SK-N-MC (cell line): Measurements from ENCODE around the gene NIT1.
"Not testable (repeated sequence)": the region's sequence is repeated elsewhere in the genome, so short reads cannot be mapped to it uniquely, and the experiment has no call there.

ENCODE experiments used
- DNase-seq: peaks from one replicate; pipeline ENCODE4 v3.0.0-alpha.2; 2011; ENCODE audit warnings: low read depth, low spot score
- H3K27ac ChIP-seq: fragments of 200-600 bp; sonication (generic); 2 replicates; pipeline ENCODE4 v1.5.1; 2016; ENCODE audit warnings: mixed run types
- H3K36me3 ChIP-seq: fragments of 200-600 bp; sonication (generic); 2 replicates; pipeline ENCODE4 v1.6.1; 2017; ENCODE audit warnings: antibody characterized with exemption, low read length, mixed read lengths; ENCODE audit not compliant: insufficient read depth
- H3K4me3 ChIP-seq: fragments of 200-600 bp; sonication (generic); 2 replicates; pipeline ENCODE4 v1.5.1; 2016
- H3K9ac ChIP-seq: fragments of 200-600 bp; sonication (generic); 2 replicates; pipeline ENCODE4 v1.8.0; 2017; ENCODE audit warnings: mixed run types, mixed read lengths; ENCODE audit not compliant: insufficient read length
- H3K9me3 ChIP-seq: fragments of 200-600 bp; sonication (generic); 2 replicates; pipeline ENCODE4 v1.6.1; 2017; ENCODE audit warnings: low read depth, mild to moderate bottlenecking, antibody characterized with exemption, low read length, moderate library complexity, mixed read lengths
- EZH2 ChIP-seq: fragments of 200-600 bp; sonication (generic); IDR thresholded peaks from one replicate; pipeline ENCODE4 v1.6.1; 2017; ENCODE audit warnings: antibody characterized with exemption
- FOXP2 ChIP-seq: optimal IDR thresholded peaks from 2 replicates; pipeline ENCODE3; 2011; ENCODE audit warnings: mild to moderate bottlenecking, moderate library complexity; ENCODE audit not compliant: insufficient read depth; ENCODE audit errors: extremely low read length, control extremely low read depth
- POLR2AphosphoS5 ChIP-seq: IDR thresholded peaks from 2 replicates; pipeline ENCODE4 v1.6.1; 2012; ENCODE audit warnings: mild to moderate bottlenecking, low read depth, low read length, borderline replicate concordance

NIT1 gene

DNA sequence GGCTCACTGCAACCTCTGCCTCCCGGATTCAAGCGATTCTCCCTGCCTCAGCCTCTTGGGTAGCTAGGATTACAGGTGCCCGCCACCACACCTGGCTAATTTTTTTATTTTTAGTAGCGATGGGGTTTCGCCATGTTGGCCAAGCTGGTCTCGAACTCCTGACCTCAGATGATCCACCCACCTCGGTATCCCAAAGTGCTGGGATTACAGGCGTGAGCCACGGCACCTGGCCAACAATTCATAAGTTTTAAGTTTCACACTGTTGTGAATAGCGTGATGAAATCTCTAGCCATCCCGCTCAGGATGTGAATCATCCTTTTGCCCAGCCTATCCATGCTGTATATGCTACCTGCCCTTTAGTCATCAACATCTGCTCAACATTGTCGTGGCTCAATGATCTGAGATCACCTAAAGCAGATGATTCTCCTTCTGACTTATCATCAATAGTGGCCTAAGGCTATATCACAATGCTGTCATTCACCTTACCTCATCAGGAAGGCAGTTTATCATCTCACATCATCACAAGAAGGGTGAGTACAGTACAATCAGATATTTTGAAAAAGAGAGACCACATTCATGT is 2.7 kb upstream of the NIT1 start:
- Histone ChIP-seq H3K9me3 (no peaks in the 10 kb centered on the region), H3K4me3 (no peak overlapping the region), H3K36me3 (peaks cover 26% of the 10 kb centered on the region), H3K27ac (no peak overlapping the region), H3K9ac (no peak overlapping the region)
- no peak for DNase-seq
- TF ChIP-seq FOXP2 = no peak
- no peak for TF ChIP-seq POLR2AphosphoS5
- no peak for TF ChIP-seq EZH2

DNA sequence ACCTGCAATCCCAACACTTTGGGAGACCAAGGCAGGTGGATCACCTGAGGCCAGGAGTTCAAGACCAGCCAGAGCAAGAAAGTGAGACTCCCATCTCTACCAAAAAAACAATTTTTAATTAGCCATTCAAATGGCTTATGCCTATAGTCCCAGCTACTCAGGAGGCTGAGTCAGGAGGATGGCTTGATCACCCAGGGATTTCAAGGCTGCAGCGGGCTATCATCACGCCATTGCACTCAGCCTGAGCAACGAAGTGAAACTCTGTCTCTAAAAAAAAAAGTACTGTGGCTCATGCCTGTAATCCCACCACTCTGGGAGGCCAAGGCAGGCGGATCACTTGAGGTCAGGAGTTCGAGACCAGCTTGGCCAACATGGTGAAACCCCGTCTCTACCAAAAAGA is 1.9 kb upstream of the NIT1 start:
- not testable (repeated sequence) for H3K9ac ChIP-seq, DNase-seq, H3K4me3 ChIP-seq, H3K27ac ChIP-seq, H3K9me3 ChIP-seq
- peaks cover 33% of the 10 kb centered on the region for H3K36me3 ChIP-seq

DNA sequence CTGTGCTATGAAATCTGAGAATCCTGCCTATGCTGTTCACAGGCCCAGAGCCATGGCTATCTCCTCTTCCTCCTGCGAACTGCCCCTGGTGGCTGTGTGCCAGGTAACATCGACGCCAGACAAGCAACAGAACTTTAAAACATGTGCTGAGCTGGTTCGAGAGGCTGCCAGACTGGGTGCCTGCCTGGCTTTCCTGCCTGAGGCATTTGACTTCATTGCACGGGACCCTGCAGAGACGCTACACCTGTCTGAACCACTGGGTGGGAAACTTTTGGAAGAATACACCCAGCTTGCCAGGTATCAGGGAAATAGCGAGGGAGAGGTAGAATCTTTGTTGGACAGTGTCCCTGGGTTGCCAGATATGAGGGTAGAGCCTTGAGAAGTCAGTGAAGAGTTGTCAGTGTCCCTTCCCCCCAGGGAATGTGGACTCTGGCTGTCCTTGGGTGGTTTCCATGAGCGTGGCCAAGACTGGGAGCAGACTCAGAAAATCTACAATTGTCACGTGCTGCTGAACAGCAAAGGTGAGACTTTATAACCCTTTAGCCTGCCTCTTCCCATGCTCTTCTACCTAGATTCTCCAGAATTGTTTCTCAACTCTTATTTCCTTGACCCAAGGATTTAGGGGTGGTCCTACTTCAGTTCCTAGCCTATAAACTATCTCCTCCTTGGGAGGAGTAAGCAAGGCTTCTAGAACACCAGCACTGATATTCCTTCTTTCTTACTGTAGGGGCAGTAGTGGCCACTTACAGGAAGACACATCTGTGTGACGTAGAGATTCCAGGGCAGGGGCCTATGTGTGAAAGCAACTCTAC is 1.4 kb downstream of the NIT1 start:
- peak overlapping the region; percentile 90 for H3K9ac ChIP-seq
- TF ChIP-seq EZH2 (no peak), POLR2AphosphoS5 (peak; percentile 5; the same call in 1 of the 2 replicates)
- H3K9me3 ChIP-seq = no peaks in the 10 kb centered on the region
- H3K27ac ChIP-seq = 0 out of 2 replicates have a peak overlapping the region, but pooled peaks have one; percentile 9
- peak overlapping the region; percentile 94 for H3K4me3 ChIP-seq
- H3K36me3 ChIP-seq = peaks cover 55% of the 10 kb centered on the region
- no peak for DNase-seq

DNA sequence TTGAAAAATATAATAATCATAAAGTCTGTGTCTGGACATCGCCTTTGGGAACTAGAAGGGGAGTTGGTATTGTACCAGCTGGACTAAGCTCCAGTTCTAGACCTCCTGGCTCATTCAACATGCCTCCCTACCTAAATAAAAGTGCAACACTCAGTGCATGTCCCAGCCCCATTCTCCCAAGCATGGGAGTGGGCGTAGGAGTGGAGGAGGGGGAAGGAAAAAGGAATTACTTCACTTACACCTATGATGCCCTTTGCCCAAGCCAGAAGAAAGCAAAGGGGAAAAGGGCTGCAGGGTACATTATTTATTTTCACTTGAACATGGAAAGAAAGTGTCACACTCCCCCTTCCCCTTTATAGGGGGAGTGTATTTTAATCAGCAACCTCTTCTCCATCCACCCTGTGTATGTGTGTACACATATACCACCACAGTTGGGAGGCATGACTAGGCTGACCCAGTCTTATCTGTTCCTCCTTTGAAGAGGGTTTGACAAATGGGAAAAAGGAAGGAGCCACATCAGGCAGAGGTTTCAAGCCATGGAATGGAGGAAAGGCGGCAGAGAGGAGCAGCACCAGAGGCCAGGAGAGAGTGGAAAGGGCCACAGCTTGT is 3.2 kb downstream of the NIT1 start:
- H3K27ac ChIP-seq = no peak overlapping the region

DNA sequence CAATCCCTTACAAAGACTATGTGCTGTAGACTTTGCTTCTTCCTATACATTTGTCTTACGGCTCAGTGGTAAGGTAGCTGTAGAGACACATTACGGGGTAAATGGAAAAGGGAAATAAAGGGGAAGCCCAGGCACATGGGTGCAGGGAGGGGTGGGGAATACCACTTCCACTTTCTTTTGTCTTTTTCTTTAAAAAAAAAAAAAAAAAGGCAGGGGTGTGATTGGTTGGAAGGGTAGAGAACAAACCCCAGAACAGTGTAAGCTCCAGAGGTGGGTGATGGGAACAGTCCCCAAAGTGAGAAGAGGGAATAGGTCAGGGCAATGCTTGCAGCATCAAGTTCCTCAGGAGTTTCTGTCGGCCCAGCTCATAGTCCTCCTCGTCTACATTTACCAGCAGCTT is 3.9 kb downstream of the NIT1 start:
- Histone ChIP-seq H3K27ac (no peak overlapping the region), H3K36me3 (peaks cover 67% of the 10 kb centered on the region), H3K9me3 (no peaks in the 10 kb centered on the region), H3K9ac (no peak overlapping the region), H3K4me3 (no peak overlapping the region)
- no peak for TF ChIP-seq POLR2AphosphoS5
- no peak for TF ChIP-seq FOXP2
- TF ChIP-seq EZH2 = no peak
- no peak for DNase-seq

More for the DNA sequence above, 3.2 kb downstream of the NIT1 start:
- Histone ChIP-seq H3K4me3 (no peak overlapping the region), H3K9ac (no peak overlapping the region), H3K9me3 (no peaks in the 10 kb centered on the region), H3K36me3 (peaks cover 63% of the 10 kb centered on the region)
- TF ChIP-seq FOXP2 (no peak), POLR2AphosphoS5 (no peak), EZH2 (no peak)
- no peak for DNase-seq

DNA sequence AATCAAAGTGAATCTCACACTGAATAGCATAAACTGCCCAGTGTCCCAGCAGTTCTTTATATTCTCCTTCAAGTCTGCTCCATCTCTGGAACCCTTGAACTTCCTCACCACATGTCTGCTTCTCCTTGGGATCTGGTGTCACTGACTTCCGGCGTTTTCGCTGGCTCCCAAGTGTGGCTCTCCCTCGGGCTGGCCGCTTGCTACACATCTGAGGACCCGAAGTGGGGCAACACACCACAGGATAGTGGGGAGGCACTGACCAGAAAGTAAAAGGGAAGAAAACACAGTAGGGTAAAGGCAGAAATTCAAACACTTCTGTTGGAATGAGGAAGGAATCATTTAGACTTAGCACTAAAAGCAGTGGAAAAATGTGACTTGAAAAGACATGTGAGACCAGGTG is 5.1 kb downstream of the NIT1 start:
- no peak for TF ChIP-seq EZH2
- TF ChIP-seq POLR2AphosphoS5 = no peak
- TF ChIP-seq FOXP2 = no peak
- Histone ChIP-seq H3K36me3 (peaks cover 79% of the 10 kb centered on the region), H3K27ac (no peak overlapping the region), H3K4me3 (no peak overlapping the region), H3K9ac (no peak overlapping the region), H3K9me3 (no peaks in the 10 kb centered on the region)
- DNase-seq = no peak

DNA sequence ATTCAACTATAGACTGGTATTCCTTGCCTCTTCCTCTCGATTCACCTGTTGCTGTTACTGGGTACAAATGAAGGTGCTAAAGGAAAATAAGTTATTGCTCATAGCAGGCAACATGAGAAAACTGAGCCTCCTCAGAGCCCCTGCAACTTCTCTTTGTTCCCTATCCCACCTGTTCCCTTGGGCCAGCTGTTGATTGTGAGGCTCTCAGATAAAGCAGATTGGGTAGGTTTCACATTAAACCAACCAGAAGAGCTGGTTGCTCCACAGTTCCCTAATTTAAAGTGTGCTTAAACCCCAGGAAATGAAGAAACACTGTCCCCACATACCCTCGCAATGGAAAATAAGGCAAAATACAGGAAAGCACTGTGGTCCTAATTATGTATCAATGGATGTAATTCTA is 9.7 kb downstream of the NIT1 start:
- no peak overlapping the region for H3K27ac ChIP-seq
- no peaks in the 10 kb centered on the region for H3K9me3 ChIP-seq
- no peak overlapping the region for H3K9ac ChIP-seq
- H3K4me3 ChIP-seq = no peak overlapping the region
- no peak for DNase-seq
- no peak for TF ChIP-seq FOXP2
- TF ChIP-seq EZH2 = no peak
- no peak for TF ChIP-seq POLR2AphosphoS5
- peaks cover 65% of the 10 kb centered on the region for H3K36me3 ChIP-seq

DNA sequence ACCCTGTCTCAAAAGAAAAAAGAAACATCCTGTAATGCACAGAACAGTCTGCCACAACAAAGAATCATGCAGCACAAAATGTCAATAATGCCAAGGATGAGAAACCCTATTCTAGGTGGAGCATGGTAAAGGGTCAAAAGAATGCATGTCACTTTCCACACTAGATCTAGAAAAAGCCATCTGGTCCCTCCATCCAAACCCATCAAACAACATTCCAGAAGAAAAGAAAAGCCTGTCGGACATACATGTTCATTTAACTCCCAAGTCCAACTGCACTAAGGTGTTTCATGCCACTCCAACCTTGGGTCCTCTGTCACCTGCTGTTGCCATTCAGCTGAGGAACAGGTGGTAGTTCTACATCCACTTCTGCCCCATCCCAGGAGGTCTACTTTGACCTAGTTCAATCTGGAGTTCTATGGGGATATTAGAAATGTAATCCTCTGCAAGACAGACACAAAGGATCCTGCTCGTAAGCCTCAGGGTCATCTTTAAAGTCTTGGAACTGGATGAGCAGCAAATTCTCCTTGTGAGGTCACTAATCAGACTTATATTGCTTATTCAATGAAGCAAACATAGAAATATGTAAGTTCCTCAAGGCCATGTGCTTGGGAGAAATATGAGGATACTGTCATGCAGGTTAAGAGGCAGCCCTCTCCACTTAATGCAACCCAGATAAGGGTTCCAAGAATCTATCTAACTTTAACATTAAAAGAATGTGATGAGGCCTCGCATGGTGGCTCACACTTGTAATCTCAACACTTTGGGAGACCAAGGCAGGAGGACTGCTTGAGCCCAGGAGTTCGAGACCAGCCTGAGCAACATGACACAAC is 10.9 kb downstream of the NIT1 start:
- DNase-seq = no peak
- Histone ChIP-seq H3K4me3 (no peak overlapping the region), H3K27ac (no peak overlapping the region), H3K9me3 (no peaks in the 10 kb centered on the region), H3K36me3 (peaks cover 55% of the 10 kb centered on the region), H3K9ac (no peak overlapping the region)
- TF ChIP-seq FOXP2 (no peak), POLR2AphosphoS5 (no peak), EZH2 (no peak)
